ENCODE results near the gene INHBC.

DNA sequence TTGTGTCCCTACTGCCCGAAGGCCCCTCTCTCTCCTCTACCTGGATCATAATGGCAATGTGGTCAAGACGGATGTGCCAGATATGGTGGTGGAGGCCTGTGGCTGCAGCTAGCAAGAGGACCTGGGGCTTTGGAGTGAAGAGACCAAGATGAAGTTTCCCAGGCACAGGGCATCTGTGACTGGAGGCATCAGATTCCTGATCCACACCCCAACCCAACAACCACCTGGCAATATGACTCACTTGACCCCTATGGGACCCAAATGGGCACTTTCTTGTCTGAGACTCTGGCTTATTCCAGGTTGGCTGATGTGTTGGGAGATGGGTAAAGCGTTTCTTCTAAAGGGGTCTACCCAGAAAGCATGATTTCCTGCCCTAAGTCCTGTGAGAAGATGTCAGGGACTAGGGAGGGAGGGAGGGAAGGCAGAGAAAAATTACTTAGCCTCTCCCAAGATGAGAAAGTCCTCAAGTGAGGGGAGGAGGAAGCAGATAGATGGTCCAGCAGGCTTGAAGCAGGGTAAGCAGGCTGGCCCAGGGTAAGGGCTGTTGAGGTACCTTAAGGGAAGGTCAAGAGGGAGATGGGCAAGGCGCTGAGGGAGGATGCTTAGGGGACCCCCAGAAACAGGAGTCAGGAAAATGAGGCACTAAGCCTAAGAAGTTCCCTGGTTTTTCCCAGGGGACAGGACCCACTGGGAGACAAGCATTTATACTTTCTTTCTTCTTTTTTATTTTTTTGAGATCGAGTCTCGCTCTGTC lies 22.3 kb downstream of the INHBC start:
- TF ChIP-seq POLR2AphosphoS5 (IDR thresholded peaks at IDR 0.05; ENCODE audit: low read depth): no peak
- TF ChIP-seq, protein P1, sequence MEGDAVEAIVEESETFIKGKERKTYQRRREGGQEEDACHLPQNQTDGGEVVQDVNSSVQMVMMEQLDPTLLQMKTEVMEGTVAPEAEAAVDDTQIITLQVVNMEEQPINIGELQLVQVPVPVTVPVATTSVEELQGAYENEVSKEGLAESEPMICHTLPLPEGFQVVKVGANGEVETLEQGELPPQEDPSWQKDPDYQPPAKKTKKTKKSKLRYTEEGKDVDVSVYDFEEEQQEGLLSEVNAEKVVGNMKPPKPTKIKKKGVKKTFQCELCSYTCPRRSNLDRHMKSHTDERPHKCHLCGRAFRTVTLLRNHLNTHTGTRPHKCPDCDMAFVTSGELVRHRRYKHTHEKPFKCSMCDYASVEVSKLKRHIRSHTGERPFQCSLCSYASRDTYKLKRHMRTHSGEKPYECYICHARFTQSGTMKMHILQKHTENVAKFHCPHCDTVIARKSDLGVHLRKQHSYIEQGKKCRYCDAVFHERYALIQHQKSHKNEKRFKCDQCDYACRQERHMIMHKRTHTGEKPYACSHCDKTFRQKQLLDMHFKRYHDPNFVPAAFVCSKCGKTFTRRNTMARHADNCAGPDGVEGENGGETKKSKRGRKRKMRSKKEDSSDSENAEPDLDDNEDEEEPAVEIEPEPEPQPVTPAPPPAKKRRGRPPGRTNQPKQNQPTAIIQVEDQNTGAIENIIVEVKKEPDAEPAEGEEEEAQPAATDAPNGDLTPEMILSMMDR (IDR thresholded peaks at IDR 0.05; ENCODE audit: insufficient read depth, low read length): no peak
- TF ChIP-seq, protein P2, sequence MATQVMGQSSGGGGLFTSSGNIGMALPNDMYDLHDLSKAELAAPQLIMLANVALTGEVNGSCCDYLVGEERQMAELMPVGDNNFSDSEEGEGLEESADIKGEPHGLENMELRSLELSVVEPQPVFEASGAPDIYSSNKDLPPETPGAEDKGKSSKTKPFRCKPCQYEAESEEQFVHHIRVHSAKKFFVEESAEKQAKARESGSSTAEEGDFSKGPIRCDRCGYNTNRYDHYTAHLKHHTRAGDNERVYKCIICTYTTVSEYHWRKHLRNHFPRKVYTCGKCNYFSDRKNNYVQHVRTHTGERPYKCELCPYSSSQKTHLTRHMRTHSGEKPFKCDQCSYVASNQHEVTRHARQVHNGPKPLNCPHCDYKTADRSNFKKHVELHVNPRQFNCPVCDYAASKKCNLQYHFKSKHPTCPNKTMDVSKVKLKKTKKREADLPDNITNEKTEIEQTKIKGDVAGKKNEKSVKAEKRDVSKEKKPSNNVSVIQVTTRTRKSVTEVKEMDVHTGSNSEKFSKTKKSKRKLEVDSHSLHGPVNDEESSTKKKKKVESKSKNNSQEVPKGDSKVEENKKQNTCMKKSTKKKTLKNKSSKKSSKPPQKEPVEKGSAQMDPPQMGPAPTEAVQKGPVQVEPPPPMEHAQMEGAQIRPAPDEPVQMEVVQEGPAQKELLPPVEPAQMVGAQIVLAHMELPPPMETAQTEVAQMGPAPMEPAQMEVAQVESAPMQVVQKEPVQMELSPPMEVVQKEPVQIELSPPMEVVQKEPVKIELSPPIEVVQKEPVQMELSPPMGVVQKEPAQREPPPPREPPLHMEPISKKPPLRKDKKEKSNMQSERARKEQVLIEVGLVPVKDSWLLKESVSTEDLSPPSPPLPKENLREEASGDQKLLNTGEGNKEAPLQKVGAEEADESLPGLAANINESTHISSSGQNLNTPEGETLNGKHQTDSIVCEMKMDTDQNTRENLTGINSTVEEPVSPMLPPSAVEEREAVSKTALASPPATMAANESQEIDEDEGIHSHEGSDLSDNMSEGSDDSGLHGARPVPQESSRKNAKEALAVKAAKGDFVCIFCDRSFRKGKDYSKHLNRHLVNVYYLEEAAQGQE (IDR thresholded peaks at IDR 0.05; ENCODE audit: insufficient replicate concordance, low read depth): no peak

Data from HL-60 (cell line).